Prostate gland (tissue), 2 donors: ENCODE results near the gene CABLES2.

Experiments used
- POLR2A ChIP-seq: fragments of 450-650 bp; IDR thresholded peaks from one replicate; pipeline ENCODE4 v1.6.1; 2016; ENCODE audit warnings: antibody characterized with exemption, mild to moderate bottlenecking
- POLR2AphosphoS5 ChIP-seq: sonication (generic); formaldehyde crosslinking; IDR thresholded peaks from one replicate; pipeline ENCODE4 v1.6.1; 2017; ENCODE audit warnings: antibody characterized with exemption
- TF ChIP-seq, protein P1 (sequence below), 4 experiments: fragments of 200-600 bp in 2 of 4; fragments of 450-650 bp in 2 of 4; sonication (generic) in 2 of 4; IDR thresholded peaks; 1 replicate in 3 of 4; 2 replicates in 1 of 4; pipeline ENCODE4 v1.5.1; 2016 to 2019; ENCODE audit warnings: antibody characterized with exemption in 4 of 4, mild to moderate bottlenecking in 2 of 4, moderate library complexity in 2 of 4

DNA sequence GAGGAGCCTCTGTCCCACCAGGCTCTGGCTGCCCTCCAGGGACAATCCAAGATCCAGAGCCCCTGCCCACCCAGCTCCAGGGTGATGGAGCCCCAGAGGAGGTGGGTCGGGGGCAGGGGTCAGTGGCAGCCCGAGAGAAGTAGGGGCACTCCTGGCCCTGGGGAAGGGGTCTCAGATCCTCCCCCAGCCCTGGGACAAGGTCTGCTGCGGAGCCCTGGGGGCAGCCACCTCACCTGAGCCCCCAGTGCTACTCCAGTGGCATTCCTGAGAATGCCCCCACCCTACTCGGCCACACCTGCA lies 37.3 kb downstream of the CABLES2 start:
- TF ChIP-seq, protein P1, sequence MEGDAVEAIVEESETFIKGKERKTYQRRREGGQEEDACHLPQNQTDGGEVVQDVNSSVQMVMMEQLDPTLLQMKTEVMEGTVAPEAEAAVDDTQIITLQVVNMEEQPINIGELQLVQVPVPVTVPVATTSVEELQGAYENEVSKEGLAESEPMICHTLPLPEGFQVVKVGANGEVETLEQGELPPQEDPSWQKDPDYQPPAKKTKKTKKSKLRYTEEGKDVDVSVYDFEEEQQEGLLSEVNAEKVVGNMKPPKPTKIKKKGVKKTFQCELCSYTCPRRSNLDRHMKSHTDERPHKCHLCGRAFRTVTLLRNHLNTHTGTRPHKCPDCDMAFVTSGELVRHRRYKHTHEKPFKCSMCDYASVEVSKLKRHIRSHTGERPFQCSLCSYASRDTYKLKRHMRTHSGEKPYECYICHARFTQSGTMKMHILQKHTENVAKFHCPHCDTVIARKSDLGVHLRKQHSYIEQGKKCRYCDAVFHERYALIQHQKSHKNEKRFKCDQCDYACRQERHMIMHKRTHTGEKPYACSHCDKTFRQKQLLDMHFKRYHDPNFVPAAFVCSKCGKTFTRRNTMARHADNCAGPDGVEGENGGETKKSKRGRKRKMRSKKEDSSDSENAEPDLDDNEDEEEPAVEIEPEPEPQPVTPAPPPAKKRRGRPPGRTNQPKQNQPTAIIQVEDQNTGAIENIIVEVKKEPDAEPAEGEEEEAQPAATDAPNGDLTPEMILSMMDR (IDR thresholded peaks at IDR 0.05) = no peak
- TF ChIP-seq POLR2AphosphoS5 (no peak), POLR2A (no peak)
